Activated T-helper 2 cell treated with anti-CD3 and anti-CD28 coated beads, Interferon-gamma antibody, Interleukin-2, Interleukin-4, amounts not matched to agents 10 μg/mL and 5 μg/mL and 100 μg/mL, durations not matched to agents 14 hours and 24 hours and 36 hours (primary cell): ENCODE data around the gene TMEM47. TPM values are rescaled to one million over a fixed set of nuclear protein-coding genes. Genes with fewer than 3 reads are reported as not detected.

Experiments
- DNase-seq: peaks from one replicate; pipeline ENCODE4 v3.0.0; 2021; ENCODE audit warnings: low spot score
- H3K27ac Mint-ChIP-seq: one replicate; pipeline ENCODE4 v1.8.0; 2021; ENCODE audit warnings: mixed read lengths
- H3K27me3 Mint-ChIP-seq: one replicate; pipeline ENCODE4 v1.8.0; 2021; ENCODE audit warnings: low read depth, mixed read lengths
- H3K36me3 Mint-ChIP-seq: one replicate; pipeline ENCODE4 v1.8.0; 2021; ENCODE audit warnings: low read depth, mixed read lengths
- H3K4me1 Mint-ChIP-seq: one replicate; pipeline ENCODE4 v1.8.0; 2021; ENCODE audit warnings: low read depth, mixed read lengths
- H3K4me3 Mint-ChIP-seq: one replicate; pipeline ENCODE4 v1.8.0; 2021; ENCODE audit warnings: low read depth, mild to moderate bottlenecking, moderate library complexity, mixed read lengths
- H3K9me3 Mint-ChIP-seq: one replicate; pipeline ENCODE4 v1.8.0; 2021; ENCODE audit warnings: mixed read lengths
- intact Hi-C: fragments of 100-400 bp; cut with micrococcal nuclease; formaldehyde crosslinking; loops from one replicate; pipeline ENCODE4 v1.15.1; 2023
- total RNA-seq: library from RNA; stranded (reverse); gene quantifications from 2 replicates; pipeline ENCODE4 v1.2.3, GENCODE V29; 2022

TMEM47 gene
- total RNA-seq, 1 donor from 2014 or later, result not detected

DNA sequence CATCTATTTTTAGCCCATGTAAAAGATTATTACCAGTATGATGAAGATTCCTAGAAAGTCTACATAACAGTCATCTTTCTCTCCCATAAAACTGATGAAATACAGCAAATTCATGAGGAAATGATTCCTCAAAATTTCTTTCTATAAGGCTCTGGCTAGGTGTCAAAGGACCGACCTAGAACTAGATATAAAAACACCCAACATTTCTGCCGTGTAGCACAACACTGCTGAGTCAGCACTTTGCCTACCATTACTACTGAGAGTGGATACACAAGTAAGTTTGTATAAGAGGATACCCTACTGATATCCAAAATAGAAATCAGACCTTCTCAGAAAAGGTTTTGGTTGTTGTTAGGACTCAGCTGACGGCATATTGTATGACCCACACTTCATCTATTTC, 24.7 kb downstream of the TMEM47 start:
- Mint-ChIP-seq H3K9me3 (no peaks in the 10 kb centered on the region), H3K27me3 (no peaks in the 10 kb centered on the region), H3K4me3 (no peak overlapping the region), H3K36me3 (no peaks in the 10 kb centered on the region), H3K4me1 (no peaks in the 10 kb centered on the region), H3K27ac (no peak overlapping the region)
- intact Hi-C loops, result no loop called here
- no peak for DNase-seq

DNA sequence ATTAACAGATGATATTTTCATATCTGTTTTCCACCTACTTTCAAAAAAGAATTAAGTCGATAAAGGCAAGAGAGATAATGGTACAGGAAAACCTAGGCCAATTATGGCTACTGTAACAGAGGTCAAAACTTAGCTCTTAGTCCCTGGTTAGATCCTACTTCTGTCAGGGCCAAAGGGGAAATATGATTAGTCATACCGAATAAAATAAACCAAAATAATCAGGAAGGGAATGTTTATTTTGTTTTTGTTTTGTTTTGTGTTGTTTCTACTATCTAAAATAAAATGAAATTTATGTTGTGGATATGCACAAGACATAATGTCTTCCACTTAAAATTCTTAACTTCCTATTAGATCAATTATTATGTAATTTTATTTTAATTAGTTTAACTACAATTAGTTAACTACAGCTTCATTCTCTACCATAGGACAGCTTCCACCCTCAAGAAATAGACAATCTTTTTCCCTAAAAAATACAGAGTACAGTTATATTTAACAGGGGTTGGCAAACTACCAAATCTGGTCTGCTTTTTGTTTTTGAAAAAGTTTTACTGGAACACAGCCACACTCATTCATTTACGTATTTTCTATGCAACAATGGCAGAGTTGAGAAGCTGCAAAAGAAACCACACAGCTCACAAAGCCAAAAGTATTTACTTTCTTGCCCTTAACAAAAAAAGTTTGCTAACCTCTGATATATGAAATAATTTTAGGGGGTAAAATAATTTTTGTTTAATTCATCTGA, 25.4 kb downstream of the TMEM47 start:
- intact Hi-C loops, result no loop called here
- Mint-ChIP-seq H3K9me3 (no peaks in the 10 kb centered on the region), H3K36me3 (no peaks in the 10 kb centered on the region), H3K4me3 (no peak overlapping the region), H3K27me3 (no peaks in the 10 kb centered on the region), H3K27ac (no peak overlapping the region), H3K4me1 (no peaks in the 10 kb centered on the region)
- DNase-seq, result no peak

DNA sequence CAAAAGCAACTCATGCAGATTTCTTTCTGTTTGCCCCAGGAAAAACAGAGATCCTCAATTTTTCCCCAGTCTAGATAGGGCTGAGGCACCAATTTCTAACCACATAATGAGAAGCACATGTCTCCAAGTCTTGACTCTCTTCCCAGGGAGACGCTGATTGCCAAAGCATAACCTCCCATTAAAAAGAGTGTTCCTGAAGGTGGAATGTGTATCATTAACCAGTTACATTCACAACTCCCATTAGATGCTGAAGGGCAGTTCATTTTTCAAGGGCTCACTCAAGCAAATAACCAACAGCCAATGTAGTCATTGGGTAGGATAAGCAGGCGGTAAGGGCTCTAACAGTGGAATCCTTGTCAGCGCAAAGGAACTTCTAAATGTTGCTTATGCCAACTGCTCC, 27.5 kb downstream of the TMEM47 start:
- H3K36me3 Mint-ChIP-seq, result no peaks in the 10 kb centered on the region
- DNase-seq, result no peak
- intact Hi-C loops, result no loop called here
- no peak overlapping the region for H3K4me3 Mint-ChIP-seq
- H3K9me3 Mint-ChIP-seq, result no peaks in the 10 kb centered on the region
- H3K4me1 Mint-ChIP-seq, result no peaks in the 10 kb centered on the region
- no peaks in the 10 kb centered on the region for H3K27me3 Mint-ChIP-seq
- H3K27ac Mint-ChIP-seq, result no peak overlapping the region

DNA sequence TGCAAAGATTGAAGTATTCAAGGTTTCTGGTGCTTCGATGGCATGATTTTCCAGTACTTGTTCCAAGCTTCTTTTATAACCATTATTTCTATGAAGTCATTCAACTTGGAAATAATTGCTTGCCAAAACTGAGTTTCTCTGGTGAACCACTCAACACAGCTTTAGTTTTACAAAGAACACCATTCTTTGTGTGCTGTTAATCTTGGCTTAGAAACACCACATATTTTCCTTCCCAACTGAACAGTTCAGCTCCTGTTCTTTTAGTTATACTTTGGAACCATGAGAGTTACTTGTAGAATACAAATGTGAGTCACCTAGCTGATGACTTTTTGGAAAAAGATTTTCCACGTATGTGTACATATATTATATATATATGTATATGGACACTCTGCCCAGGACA, 32.7 kb downstream of the TMEM47 start:
- Mint-ChIP-seq H3K4me1 (no peaks in the 10 kb centered on the region), H3K27ac (no peak overlapping the region), H3K4me3 (no peak overlapping the region), H3K27me3 (no peaks in the 10 kb centered on the region), H3K9me3 (no peaks in the 10 kb centered on the region), H3K36me3 (no peaks in the 10 kb centered on the region)
- intact Hi-C loops, result no loop called here
- no peak for DNase-seq

DNA sequence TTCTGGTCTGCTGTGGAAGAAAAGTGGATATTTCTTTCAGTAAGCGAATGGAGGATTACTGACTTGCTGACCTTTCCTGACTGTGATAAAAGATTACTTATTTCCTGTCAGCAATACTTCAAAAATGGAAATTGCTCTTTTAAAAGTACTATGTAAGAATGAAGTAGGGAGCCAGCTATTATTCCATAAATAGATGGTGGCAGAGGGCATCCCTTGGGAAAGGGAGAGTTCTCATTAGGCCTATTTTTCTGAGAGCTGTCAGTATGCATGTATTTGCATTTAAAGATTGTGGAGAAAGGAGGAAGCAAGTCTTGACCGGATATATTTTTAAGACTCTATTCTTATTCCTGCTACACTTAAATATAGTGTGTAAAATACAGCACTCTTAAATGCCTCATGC, 37.2 kb downstream of the TMEM47 start:
- H3K4me1 Mint-ChIP-seq, result no peaks in the 10 kb centered on the region
- H3K27ac Mint-ChIP-seq, result no peak overlapping the region
- no peak overlapping the region for H3K4me3 Mint-ChIP-seq
- no peak for DNase-seq
- no peaks in the 10 kb centered on the region for H3K36me3 Mint-ChIP-seq
- intact Hi-C loops, result no loop called here
- H3K27me3 Mint-ChIP-seq, result no peaks in the 10 kb centered on the region
- peaks cover 2% of the 10 kb centered on the region for H3K9me3 Mint-ChIP-seq

DNA sequence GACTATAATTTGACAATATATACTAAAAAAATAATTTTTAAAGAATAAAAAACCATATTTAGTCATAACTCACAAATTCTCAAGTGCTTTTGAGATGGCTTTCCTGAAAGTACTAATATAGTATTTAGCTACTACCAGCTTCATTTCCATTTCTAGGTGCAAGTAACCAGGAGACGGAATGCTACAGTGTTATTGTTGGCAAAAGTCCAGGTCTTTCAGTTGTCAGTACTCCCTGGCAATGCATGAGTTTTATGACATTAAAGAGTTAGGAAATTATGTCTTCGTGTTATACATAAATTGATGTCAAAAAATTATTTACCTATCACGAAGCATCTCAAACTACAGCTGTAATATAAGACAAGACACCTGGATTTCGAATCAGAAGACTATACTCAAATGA, 45.0 kb downstream of the TMEM47 start:
- no peaks in the 10 kb centered on the region for H3K27me3 Mint-ChIP-seq
- no peak overlapping the region for H3K27ac Mint-ChIP-seq
- H3K4me3 Mint-ChIP-seq, result no peak overlapping the region
- no peaks in the 10 kb centered on the region for H3K4me1 Mint-ChIP-seq
- no peak for DNase-seq
- intact Hi-C loops, result no loop called here
- H3K36me3 Mint-ChIP-seq, result no peaks in the 10 kb centered on the region
- peaks cover 12% of the 10 kb centered on the region for H3K9me3 Mint-ChIP-seq

DNA sequence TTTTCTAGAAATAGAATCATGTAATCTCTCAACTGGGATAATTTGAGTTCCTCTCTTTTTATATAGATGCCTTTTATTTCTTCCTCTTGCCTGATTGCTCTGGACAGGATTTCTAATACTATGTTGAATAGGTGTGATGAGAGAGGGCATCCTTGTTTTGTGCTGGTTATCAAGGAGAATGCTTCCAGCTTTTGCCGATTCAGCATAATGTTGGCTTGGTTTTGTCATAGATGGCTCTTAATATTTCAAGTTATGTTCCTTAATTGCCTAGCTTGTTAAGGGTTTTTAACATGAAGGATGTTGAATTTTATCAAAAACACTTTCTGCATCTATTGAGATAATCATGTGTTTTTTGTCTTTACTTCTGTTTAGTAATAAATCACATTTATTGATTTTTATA, 58.7 kb downstream of the TMEM47 start:
- no peaks in the 10 kb centered on the region for H3K27me3 Mint-ChIP-seq
- H3K36me3 Mint-ChIP-seq, result no peaks in the 10 kb centered on the region
- no peak overlapping the region for H3K27ac Mint-ChIP-seq
- H3K4me1 Mint-ChIP-seq, result no peaks in the 10 kb centered on the region
- no peak overlapping the region for H3K4me3 Mint-ChIP-seq
- DNase-seq, result no peak
- peaks cover 13% of the 10 kb centered on the region for H3K9me3 Mint-ChIP-seq
- intact Hi-C loops, result no loop called here

DNA sequence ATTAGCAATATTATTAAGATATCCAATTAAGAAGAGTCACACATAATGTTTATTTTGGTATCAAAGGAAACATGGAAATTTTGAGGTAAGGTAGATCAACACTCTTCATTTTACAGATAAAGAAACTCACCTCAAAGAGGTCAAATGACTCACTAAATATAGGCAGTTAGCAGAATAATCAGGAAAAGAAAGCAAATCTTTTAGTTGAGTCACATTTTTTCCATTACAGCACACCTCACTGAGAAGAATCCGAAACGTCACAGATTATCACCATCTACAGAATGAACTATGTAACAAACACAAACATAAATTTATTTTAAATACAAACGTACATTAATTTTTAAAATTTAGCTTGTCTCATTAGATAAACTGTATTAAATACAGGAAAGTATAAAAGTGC, 70.1 kb downstream of the TMEM47 start:
- H3K36me3 Mint-ChIP-seq, result no peaks in the 10 kb centered on the region
- no peak overlapping the region for H3K4me3 Mint-ChIP-seq
- no peaks in the 10 kb centered on the region for H3K4me1 Mint-ChIP-seq
- no peaks in the 10 kb centered on the region for H3K27me3 Mint-ChIP-seq
- no peaks in the 10 kb centered on the region for H3K9me3 Mint-ChIP-seq
- intact Hi-C loops, result no loop called here
- no peak overlapping the region for H3K27ac Mint-ChIP-seq
- no peak for DNase-seq

DNA sequence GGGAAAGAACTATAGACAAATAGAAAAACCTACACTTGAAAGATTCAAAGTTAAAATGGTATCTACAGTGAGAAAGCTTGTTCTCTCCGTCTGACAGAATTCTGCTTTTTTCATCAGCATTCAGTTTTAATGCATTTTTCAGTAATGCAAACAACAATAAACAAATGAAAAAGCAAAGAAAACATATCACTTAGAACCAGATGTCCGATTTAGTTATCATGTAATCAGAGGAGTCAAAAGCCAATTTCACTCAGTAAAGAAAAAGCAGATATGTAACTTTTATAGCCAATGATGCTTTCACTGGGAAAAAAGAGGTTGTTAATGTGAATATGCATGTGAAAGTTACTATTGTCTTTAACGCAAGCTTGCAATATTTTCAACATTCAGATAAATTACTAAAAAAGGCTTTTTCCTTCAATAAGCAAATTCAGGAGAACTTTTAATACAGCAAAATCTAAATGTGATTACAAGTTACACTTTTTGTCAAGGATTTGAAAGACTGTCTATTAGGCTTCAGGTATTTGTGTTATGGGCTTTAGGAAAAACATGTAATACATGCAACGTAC, 70.7 kb downstream of the TMEM47 start:
- H3K9me3 Mint-ChIP-seq, result no peaks in the 10 kb centered on the region
- no peaks in the 10 kb centered on the region for H3K36me3 Mint-ChIP-seq
- H3K4me3 Mint-ChIP-seq, result no peak overlapping the region
- no peak for DNase-seq
- no peak overlapping the region for H3K27ac Mint-ChIP-seq
- intact Hi-C loops, result no loop called here
- H3K4me1 Mint-ChIP-seq, result no peaks in the 10 kb centered on the region
- H3K27me3 Mint-ChIP-seq, result no peaks in the 10 kb centered on the region

DNA sequence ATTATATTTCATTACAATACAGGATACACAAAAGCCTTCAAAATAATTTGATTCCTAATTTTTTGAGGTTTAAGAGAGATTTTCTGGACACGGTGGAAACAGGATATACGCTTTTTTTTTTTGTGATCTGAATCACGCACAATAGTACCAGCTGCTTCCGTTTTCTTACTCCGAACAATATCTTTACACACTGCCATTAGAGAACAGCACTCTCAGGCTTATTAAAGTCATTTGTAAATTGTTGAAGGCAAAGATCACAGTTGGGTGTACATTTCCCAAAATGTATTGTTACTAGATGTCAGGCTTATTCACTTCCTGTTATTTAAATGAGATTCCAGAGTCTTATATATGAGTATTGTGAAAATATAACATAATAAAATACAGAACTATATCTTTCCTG, 71.5 kb downstream of the TMEM47 start:
- no peak overlapping the region for H3K4me3 Mint-ChIP-seq
- H3K36me3 Mint-ChIP-seq, result no peaks in the 10 kb centered on the region
- H3K27ac Mint-ChIP-seq, result no peak overlapping the region
- no peak for DNase-seq
- H3K27me3 Mint-ChIP-seq, result no peaks in the 10 kb centered on the region
- H3K4me1 Mint-ChIP-seq, result no peaks in the 10 kb centered on the region
- intact Hi-C loops, result no loop called here
- no peaks in the 10 kb centered on the region for H3K9me3 Mint-ChIP-seq

DNA sequence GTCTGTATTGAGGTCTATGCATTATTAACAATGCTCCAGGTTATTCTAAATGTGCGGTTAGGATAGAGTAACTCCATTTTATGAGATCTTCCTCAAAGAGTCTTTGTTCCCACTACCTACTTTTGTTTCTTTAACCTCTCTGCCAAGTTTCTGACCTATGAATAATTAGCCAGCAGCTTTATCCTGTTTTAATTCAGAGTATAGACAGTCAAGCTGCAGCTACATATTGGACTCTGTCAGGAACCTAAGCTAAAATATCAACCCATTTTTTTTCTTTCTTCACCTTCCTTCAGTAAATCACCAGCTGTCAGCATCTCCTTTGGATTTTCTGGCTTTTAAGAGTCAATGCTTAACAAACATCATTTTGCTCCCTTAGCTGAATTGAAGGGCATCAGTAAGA, 72.3 kb downstream of the TMEM47 start:
- Mint-ChIP-seq H3K4me1 (no peaks in the 10 kb centered on the region), H3K4me3 (no peak overlapping the region)
- intact Hi-C loops, result no loop called here

DNA sequence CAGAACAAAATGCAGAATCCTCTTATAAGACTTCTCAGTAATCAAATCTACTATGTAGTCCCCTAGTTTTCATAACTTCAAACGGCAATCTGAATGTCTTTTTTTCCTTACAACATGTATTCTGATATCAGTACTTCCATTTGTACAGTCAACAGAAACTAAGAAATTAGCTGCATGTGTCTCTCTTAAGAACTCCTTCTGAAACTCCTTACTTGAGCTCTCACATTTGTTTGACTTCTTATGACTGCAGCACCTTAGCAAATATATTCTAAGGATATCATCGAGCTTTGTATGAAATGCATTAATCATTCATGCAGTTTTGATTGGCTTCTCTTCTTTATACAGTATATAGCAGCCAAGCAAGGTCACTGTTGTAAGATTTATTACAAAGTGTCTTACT, 77.0 kb downstream of the TMEM47 start:
- H3K9me3 Mint-ChIP-seq, result no peaks in the 10 kb centered on the region
- no peak overlapping the region for H3K4me3 Mint-ChIP-seq
- intact Hi-C loops, result no loop called here
- H3K27ac Mint-ChIP-seq, result no peak overlapping the region
- DNase-seq, result no peak
- H3K36me3 Mint-ChIP-seq, result no peaks in the 10 kb centered on the region
- no peaks in the 10 kb centered on the region for H3K4me1 Mint-ChIP-seq
- no peaks in the 10 kb centered on the region for H3K27me3 Mint-ChIP-seq

More for the DNA sequence above, 72.3 kb downstream of the TMEM47 start:
- H3K36me3 Mint-ChIP-seq, result no peaks in the 10 kb centered on the region
- DNase-seq, result no peak
- H3K27me3 Mint-ChIP-seq, result no peaks in the 10 kb centered on the region
- H3K27ac Mint-ChIP-seq, result no peak overlapping the region
- H3K9me3 Mint-ChIP-seq, result no peaks in the 10 kb centered on the region

DNA sequence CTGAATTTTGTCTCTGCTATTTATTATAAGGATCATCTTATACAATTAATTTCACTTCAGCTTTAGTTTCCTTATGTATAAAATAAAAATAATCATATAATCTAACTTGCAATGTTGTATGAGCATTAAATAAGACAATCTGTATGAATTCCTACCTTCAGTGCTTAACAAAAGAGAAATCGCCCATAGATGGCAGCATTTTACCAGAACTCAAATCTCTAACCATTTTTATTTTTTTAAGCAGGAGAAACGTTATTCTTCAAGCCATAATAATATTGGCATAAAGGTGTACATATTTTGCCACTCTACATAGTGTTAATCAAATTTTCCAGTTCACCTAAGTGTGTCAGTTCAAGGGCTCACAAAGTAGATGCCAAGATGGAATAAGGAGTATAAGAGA, 78.8 kb downstream of the TMEM47 start:
- intact Hi-C loops, result no loop called here
- DNase-seq, result no peak
- H3K4me3 Mint-ChIP-seq, result no peak overlapping the region
- no peaks in the 10 kb centered on the region for H3K27me3 Mint-ChIP-seq
- H3K9me3 Mint-ChIP-seq, result no peaks in the 10 kb centered on the region
- no peaks in the 10 kb centered on the region for H3K4me1 Mint-ChIP-seq
- no peaks in the 10 kb centered on the region for H3K36me3 Mint-ChIP-seq
- H3K27ac Mint-ChIP-seq, result no peak overlapping the region
